C4-2B (cell line): ENCODE measurements around the gene CEP295NL.
A peak's percentile ranks its signal among the peaks of the same experiment; 100 is the strongest.

Experiments
- H3K27ac ChIP-seq: fragments of 450-650 bp; 2 replicates; pipeline ENCODE4 v1.5.1; 2017
- CTCF ChIP-seq: fragments of 450-650 bp; conservative IDR thresholded peaks from 2 replicates; pipeline ENCODE4 v1.5.1; 2017; ENCODE audit warnings: mild to moderate bottlenecking
- ZFX ChIP-seq: fragments of 450-650 bp; IDR thresholded peaks from 2 replicates; pipeline ENCODE4 v1.6.1; 2017

CEP295NL gene

GRCh38 chr17:78849026-78849425, 54.0 kb downstream of the CEP295NL start:
- no peak overlapping the region for H3K27ac ChIP-seq
- TF ChIP-seq CTCF, result no peak
- TF ChIP-seq ZFX, result no peak

GRCh38 chr17:78847052-78847451, 55.9 kb downstream of the CEP295NL start:
- no peak overlapping the region for H3K27ac ChIP-seq
- no peak for TF ChIP-seq ZFX
- no peak for TF ChIP-seq CTCF

- TF ChIP-seq CTCF (no peak), ZFX (no peak)
- H3K27ac ChIP-seq, result no peak overlapping the region
Measured at GRCh38 chr17:78844301-78845005, 58.5 kb downstream of the CEP295NL start.

- TF ChIP-seq ZFX (no peak), CTCF (peak; percentile 86)
- no peak overlapping the region for H3K27ac ChIP-seq
Measured at GRCh38 chr17:78842881-78843565, 60.0 kb downstream of the CEP295NL start.

- TF ChIP-seq ZFX (no peak), CTCF (no peak)
- peak within 1 kb of the TSS; percentile 92 for H3K27ac ChIP-seq
Measured at GRCh38 chr17:78840780-78841611, 62.0 kb downstream of the CEP295NL start, which contains the start of gene USP36. Gene USP36, minus strand, starts transcription at chr17:78840814. Its CDS starts 4,451 bp downstream, at chr17:78836363.
